H9 (cell line): ENCODE measurements around the gene BLNK. TPM values are rescaled to one million over a fixed set of nuclear protein-coding genes. Genes with fewer than 3 reads are reported as not detected.

Source experiments
- DNase-seq: peaks from one replicate; pipeline ENCODE4 v3.0.0-alpha.2; 2017
- H2AFZ ChIP-seq: one replicate; pipeline ENCODE4 v1.6.1; 2013; ENCODE audit warnings: mild to moderate bottlenecking, low read length, control low read depth, moderate library complexity
- H2AK5ac ChIP-seq: 2 replicates; pipeline ENCODE4 v1.6.1; 2013; ENCODE audit warnings: low read length, control low read depth, mixed read lengths; ENCODE audit not compliant: insufficient read length
- H2BK120ac ChIP-seq: one replicate; pipeline ENCODE4 v1.6.1; 2013; ENCODE audit warnings: low read depth, mild to moderate bottlenecking, low read length, control low read depth, inconsistent platforms; ENCODE audit not compliant: poor library complexity, severe bottlenecking
- H2BK12ac ChIP-seq: 2 replicates; pipeline ENCODE4 v1.6.1; 2013; ENCODE audit warnings: low read length, control low read depth, mixed read lengths, low read depth; ENCODE audit not compliant: insufficient read length
- H2BK15ac ChIP-seq: 2 replicates; pipeline ENCODE4 v1.6.1; 2013; ENCODE audit warnings: low read depth, low read length, control low read depth
- H2BK20ac ChIP-seq: one replicate; pipeline ENCODE4 v1.6.1; 2013; ENCODE audit warnings: low read depth, mild to moderate bottlenecking, low read length, control low read depth, inconsistent platforms; ENCODE audit not compliant: poor library complexity, severe bottlenecking
- H2BK5ac ChIP-seq: 2 replicates; pipeline ENCODE4 v1.6.1; 2013; ENCODE audit warnings: low read length, control low read depth, mixed read lengths; ENCODE audit not compliant: insufficient read length
- H3K14ac ChIP-seq: 2 replicates; pipeline ENCODE4 v1.6.1; 2013; ENCODE audit warnings: low read length, control low read depth; ENCODE audit not compliant: insufficient read depth
- H3K18ac ChIP-seq: 2 replicates; pipeline ENCODE4 v1.6.1; 2013; ENCODE audit warnings: low read depth, mild to moderate bottlenecking, mixed read lengths, low read length, control low read depth; ENCODE audit not compliant: insufficient read length
- H3K23ac ChIP-seq: 2 replicates; pipeline ENCODE4 v1.6.1; 2013; ENCODE audit warnings: low read length, control low read depth, mixed read lengths, low read depth; ENCODE audit not compliant: insufficient read length
- H3K23me2 ChIP-seq: 2 replicates; pipeline ENCODE4 v1.6.1; 2013; ENCODE audit warnings: low read depth, mild to moderate bottlenecking, mixed read lengths, low read length, control low read depth; ENCODE audit not compliant: insufficient read length, poor library complexity, severe bottlenecking
- H3K27ac ChIP-seq: 2 replicates; pipeline ENCODE4 v1.5.1; 2013; ENCODE audit warnings: low read length, control low read depth, mixed read lengths, low read depth; ENCODE audit not compliant: insufficient read length
- H3K27me3 ChIP-seq: 2 replicates; pipeline ENCODE4 v1.6.1; 2013; ENCODE audit warnings: low read length, control low read depth, inconsistent platforms; ENCODE audit not compliant: insufficient read depth
- H3K4ac ChIP-seq: 2 replicates; pipeline ENCODE4 v1.6.1; 2013; ENCODE audit warnings: low read depth, mild to moderate bottlenecking, control low read depth, inconsistent platforms, low read length, moderate library complexity
- H3K4me1 ChIP-seq: 2 replicates; pipeline ENCODE4 v1.6.1; 2013; ENCODE audit warnings: low read length, control low read depth, inconsistent platforms; ENCODE audit not compliant: insufficient read depth
- H3K4me2 ChIP-seq: 2 replicates; pipeline ENCODE4 v1.6.1; 2013; ENCODE audit warnings: low read length, control low read depth, mixed read lengths; ENCODE audit not compliant: insufficient read length, insufficient read depth
- H3K56ac ChIP-seq: 2 replicates; pipeline ENCODE4 v1.6.1; 2013; ENCODE audit warnings: low read depth, mild to moderate bottlenecking, mixed read lengths, low read length, control low read depth; ENCODE audit not compliant: insufficient read length
- H3K79me1 ChIP-seq: 2 replicates; pipeline ENCODE4 v1.6.1; 2013; ENCODE audit warnings: low read depth, mild to moderate bottlenecking, moderate library complexity, low read length, control low read depth, inconsistent platforms; ENCODE audit not compliant: insufficient read depth, poor library complexity, severe bottlenecking
- H3K79me2 ChIP-seq: 2 replicates; pipeline ENCODE4 v1.6.1; 2013; ENCODE audit warnings: low read length, control low read depth, inconsistent platforms; ENCODE audit not compliant: insufficient read depth
- H3K9ac ChIP-seq: 2 replicates; pipeline ENCODE4 v1.6.1; 2013; ENCODE audit warnings: low read length, control low read depth, mixed read lengths; ENCODE audit not compliant: insufficient read length; ENCODE audit errors: extremely low read depth
- H3K9me3 ChIP-seq: one replicate; pipeline ENCODE4 v1.6.1; 2013; ENCODE audit warnings: low read depth, low read length, inconsistent platforms; ENCODE audit not compliant: control insufficient read depth
- H3T11ph ChIP-seq: one replicate; pipeline ENCODE4 v1.6.1; 2013; ENCODE audit warnings: mild to moderate bottlenecking, low read length, control low read depth, inconsistent platforms
- H4K20me1 ChIP-seq: one replicate; pipeline ENCODE4 v1.6.1; 2013; ENCODE audit not compliant: control insufficient read depth, insufficient read length, insufficient read depth
- H4K5ac ChIP-seq: 2 replicates; pipeline ENCODE4 v1.6.1; 2013; ENCODE audit warnings: low read depth, mild to moderate bottlenecking, mixed read lengths, low read length, control low read depth; ENCODE audit not compliant: insufficient read length
- H4K8ac ChIP-seq: replicated peaks from 2 replicates; pipeline ENCODE4 v1.6.1; 2013; ENCODE audit warnings: low read length, control low read depth, mixed read lengths, low read depth; ENCODE audit not compliant: insufficient read length
- H4K91ac ChIP-seq: 2 replicates; pipeline ENCODE4 v1.6.1; 2013; ENCODE audit warnings: low read depth, mild to moderate bottlenecking, moderate library complexity, mixed read lengths, low read length, control low read depth; ENCODE audit not compliant: insufficient read length
- H3K27ac Mint-ChIP-seq, 3 experiments: 2 replicates in 2 of 3; 3 replicates in 1 of 3; pipeline ENCODE4 v1.8.0; 2020 to 2021; ENCODE audit warnings: mixed read lengths in 3 of 3, mild to moderate bottlenecking in 1 of 3, moderate library complexity in 1 of 3
- H3K27me3 Mint-ChIP-seq: 2 replicates; pipeline ENCODE4 v1.8.0; 2021; ENCODE audit warnings: low read depth, mild to moderate bottlenecking, moderate library complexity, mixed read lengths
- H3K36me3 Mint-ChIP-seq, 3 experiments: 2 replicates in 2 of 3; 3 replicates in 1 of 3; pipeline ENCODE4 v1.8.0; 2020 to 2021; ENCODE audit warnings: low read depth in 3 of 3, mixed read lengths in 3 of 3; ENCODE audit not compliant: insufficient read depth in 1 of 3
- H3K4me1 Mint-ChIP-seq, 2 experiments: 2 replicates each; pipeline ENCODE4 v1.8.0; 2020; ENCODE audit warnings: mixed read lengths in 2 of 2
- H3K4me3 Mint-ChIP-seq, 2 experiments: 2 replicates in 1 of 2; 3 replicates in 1 of 2; pipeline ENCODE4 v1.8.0; 2020 to 2021; ENCODE audit warnings: mild to moderate bottlenecking in 2 of 2, mixed read lengths in 2 of 2, moderate library complexity in 1 of 2
- H3K9me3 Mint-ChIP-seq, 2 experiments: 2 replicates in 1 of 2; 3 replicates in 1 of 2; pipeline ENCODE4 v1.8.0; 2020; ENCODE audit warnings: mild to moderate bottlenecking in 2 of 2, mixed read lengths in 2 of 2, moderate library complexity in 1 of 2
- WGBS: extraction: QIAGEN DNeasy Blood & Tissue Kit; methylation state at CpG from one replicate; pipeline ENCODE4 v1.1.7; 2013; ENCODE audit warnings: missing lambda C conversion rate, low lambda C conversion rate, mixed read lengths; ENCODE audit not compliant: insufficient read length; ENCODE audit errors: extremely low coverage; 5-methylcytosine and 5-hydroxymethylcytosine counted together
- total RNA-seq: library from RNA; stranded (reverse); gene quantifications from 2 replicates; pipeline ENCODE4 v1.2.1, GENCODE V29; 2021
- TF ChIP-seq, protein P1 (sequence below): fragments of 200-600 bp; sonication (generic); conservative IDR thresholded peaks from 3 replicates; pipeline ENCODE4 v1.8.0; 2021; ENCODE audit warnings: antibody characterized with exemption, mild to moderate bottlenecking

BLNK gene
- total RNA-seq, 1 experiment from 2014 or later, result not detected

DNA sequence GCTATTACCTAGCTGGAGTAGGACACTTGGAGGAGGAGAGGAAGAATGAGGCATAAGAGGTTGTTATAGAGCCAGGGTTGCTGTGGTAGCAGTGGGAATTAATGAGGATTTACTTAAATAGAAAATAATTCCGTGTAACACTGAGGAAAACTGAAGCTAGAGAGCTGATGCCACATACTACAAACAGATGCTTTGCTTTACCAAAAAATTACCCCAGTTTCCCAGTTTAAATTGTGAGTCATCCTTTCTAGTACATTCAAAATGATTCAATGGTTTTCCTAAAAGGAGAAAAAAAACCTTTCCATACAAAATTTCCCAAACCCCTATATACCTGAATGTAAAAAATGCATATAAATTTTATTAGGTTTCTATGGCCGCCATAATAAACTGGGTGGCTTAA, 82.9 kb downstream of the BLNK start:
- Mint-ChIP-seq H3K9me3 (peaks cover 23 to 24% of the 10 kb centered on the region in 2 experiments), H3K4me1 (no peaks in the 10 kb centered on the region; a peak in 1 of 4 replicates), H3K4me3 (no peak overlapping the region), H3K27me3 (peaks cover 2% of the 10 kb centered on the region), H3K27ac (no peak overlapping the region), H3K36me3 (peaks cover 2 to 25% (median 14%) of the 10 kb centered on the region in 3 experiments; a peak in 5 of 7 replicates)
- DNase-seq, result no peak
- H3K79me2 ChIP-seq, result no peaks in the 10 kb centered on the region
- no peaks in the 10 kb centered on the region for H3K23me2 ChIP-seq
- no peaks in the 10 kb centered on the region for H4K20me1 ChIP-seq
- no CpG with 5 or more reads among the region's 2 CpGs for WGBS
- no peak overlapping the region for H2AK5ac ChIP-seq
- no peaks in the 10 kb centered on the region for H3K9me3 ChIP-seq
- no peak overlapping the region for H3K9ac ChIP-seq
- no peak overlapping the region for H2BK120ac ChIP-seq
- H3K4ac ChIP-seq, result no peak overlapping the region
- H4K8ac ChIP-seq, result no peak overlapping the region
- H3K4me2 ChIP-seq, result no peak overlapping the region
- H2BK15ac ChIP-seq, result no peak overlapping the region
- H3K27ac ChIP-seq, result no peak overlapping the region
- H2BK5ac ChIP-seq, result no peak overlapping the region
- H3K18ac ChIP-seq, result no peak overlapping the region
- no peak overlapping the region for H3K14ac ChIP-seq
- TF ChIP-seq, protein P1, sequence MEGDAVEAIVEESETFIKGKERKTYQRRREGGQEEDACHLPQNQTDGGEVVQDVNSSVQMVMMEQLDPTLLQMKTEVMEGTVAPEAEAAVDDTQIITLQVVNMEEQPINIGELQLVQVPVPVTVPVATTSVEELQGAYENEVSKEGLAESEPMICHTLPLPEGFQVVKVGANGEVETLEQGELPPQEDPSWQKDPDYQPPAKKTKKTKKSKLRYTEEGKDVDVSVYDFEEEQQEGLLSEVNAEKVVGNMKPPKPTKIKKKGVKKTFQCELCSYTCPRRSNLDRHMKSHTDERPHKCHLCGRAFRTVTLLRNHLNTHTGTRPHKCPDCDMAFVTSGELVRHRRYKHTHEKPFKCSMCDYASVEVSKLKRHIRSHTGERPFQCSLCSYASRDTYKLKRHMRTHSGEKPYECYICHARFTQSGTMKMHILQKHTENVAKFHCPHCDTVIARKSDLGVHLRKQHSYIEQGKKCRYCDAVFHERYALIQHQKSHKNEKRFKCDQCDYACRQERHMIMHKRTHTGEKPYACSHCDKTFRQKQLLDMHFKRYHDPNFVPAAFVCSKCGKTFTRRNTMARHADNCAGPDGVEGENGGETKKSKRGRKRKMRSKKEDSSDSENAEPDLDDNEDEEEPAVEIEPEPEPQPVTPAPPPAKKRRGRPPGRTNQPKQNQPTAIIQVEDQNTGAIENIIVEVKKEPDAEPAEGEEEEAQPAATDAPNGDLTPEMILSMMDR, result no peak
- no peak overlapping the region for H3T11ph ChIP-seq
- no peak overlapping the region for H4K91ac ChIP-seq
- H2BK12ac ChIP-seq, result no peak overlapping the region
- H2BK20ac ChIP-seq, result no peak overlapping the region
- no peak overlapping the region for H3K56ac ChIP-seq
- no peak overlapping the region for H2AFZ ChIP-seq
- no peaks in the 10 kb centered on the region for H3K79me1 ChIP-seq
- no peak overlapping the region for H4K5ac ChIP-seq
- H3K23ac ChIP-seq, result no peak overlapping the region
- H3K27me3 ChIP-seq, result no peaks in the 10 kb centered on the region
- no peaks in the 10 kb centered on the region for H3K4me1 ChIP-seq
